Erythroblast (primary cell): ENCODE results near the gene PACS1.

Experiments
- GATA1 ChIP-seq: IDR thresholded peaks from 2 replicates; pipeline ENCODE4 v1.6.1; 2011; ENCODE audit warnings: low read depth, mild to moderate bottlenecking, control low read depth, low read length, moderate library complexity
- POLR2A ChIP-seq: IDR thresholded peaks from 2 replicates; pipeline ENCODE4 v1.6.1; 2011; ENCODE audit warnings: mild to moderate bottlenecking, low read length

- TF ChIP-seq POLR2A: no peak
- no peak for TF ChIP-seq GATA1
These were observed 73.1 kb downstream of the PACS1 start for GRCh38 chr11:66143264-66143566.
